ENCODE data around the gene SLC7A1. TPM values are rescaled to one million over a fixed set of nuclear protein-coding genes. Genes with fewer than 3 reads are reported as not detected.
"Not testable (repeated sequence)": the region's sequence is repeated elsewhere in the genome, so short reads cannot be mapped to it uniquely, and the experiment has no call there.

Gene SLC7A1
- 100 to 1,000 TPM in 1 of 4 donors, 10 to 100 TPM in 3; 87.5 to 127 (median 93.9) TPM for total RNA-seq

GRCh38 chr13:29595380-29596063 lies at the start of gene SLC7A1:
TSS of gene SLC7A1 (minus strand) at chr13:29595688. CDS start at chr13:29536188, 59,500 bp downstream.
- intact Hi-C loops (cut with DNase I): no loop called here
- WGBS, 2 donors: 0% methylated on average over 3 of the region's 98 CpGs; no CpG with 5 or more reads in 1 of the 2 donors
- no peaks in the 10 kb centered on the region for H3K9me3 ChIP-seq

GRCh38 chr13:29640665-29641064 lies 45.2 kb upstream of the SLC7A1 start:
- Histone ChIP-seq H3K27ac (no peak overlapping the region), H3K36me3 (no peaks in the 10 kb centered on the region), H3K27me3 (peaks cover 0 to 18% (median 0%) of the 10 kb centered on the region in 4 donors), H3K4me1 (no peaks in the 10 kb centered on the region), H3K9me3 (no peaks in the 10 kb centered on the region), H3K4me3 (no peak overlapping the region)
- no peak for TF ChIP-seq POLR2A (IDR thresholded peaks at IDR 0.05)
- no peak for TF ChIP-seq CTCF (IDR thresholded peaks at IDR 0.05)
- DNase-seq: no peak
- 60 to 62% methylated on average over 4 of the region's 4 CpGs for WGBS, 2 donors
- intact Hi-C loops (cut with DNase I): no loop called here

More at GRCh38 chr13:29595380-29596063, at the start of gene SLC7A1:
- no peaks in the 10 kb centered on the region for H3K27me3 ChIP-seq
- H3K36me3 ChIP-seq: no peaks in the 10 kb centered on the region
- peak within 1 kb of the TSS; percentile 93 to 100 (median 96) for H3K27ac ChIP-seq
- peaks cover 0 to 43% (median 4%) of the 10 kb centered on the region in 3 donors for H3K4me1 ChIP-seq
- peak within 1 kb of the TSS; percentile 63 to 99 (median 82) for H3K4me3 ChIP-seq
- TF ChIP-seq POLR2A (IDR thresholded peaks at IDR 0.05) (peak in 1 of 4 donors; percentile 59), CTCF (IDR thresholded peaks at IDR 0.05) (no peak)
- DNase-seq: peak; percentile 16

GRCh38 chr13:29636831-29637230 lies 41.3 kb upstream of the SLC7A1 start:
- 79 to 100% methylated on average over 2 to 3 of the region's 4 CpGs for WGBS, 2 donors
- intact Hi-C loops (cut with DNase I); H3K4me3 ChIP-seq; H3K27ac ChIP-seq; H3K36me3 ChIP-seq; DNase-seq; H3K9me3 ChIP-seq; H3K4me1 ChIP-seq: not testable (repeated sequence)
- H3K27me3 ChIP-seq: peaks cover 0 to 21% (median 0%) of the 10 kb centered on the region in 4 donors

GRCh38 chr13:29624997-29625396 lies 29.5 kb upstream of the SLC7A1 start:
- no peaks in the 10 kb centered on the region for H3K4me1 ChIP-seq
- no peaks in the 10 kb centered on the region for H3K9me3 ChIP-seq
- no peak overlapping the region for H3K27ac ChIP-seq
- peaks cover 0 to 5% (median 0%) of the 10 kb centered on the region in 4 donors for H3K27me3 ChIP-seq
- no peak for DNase-seq
- no CpG with 5 or more reads among the region's 5 CpGs for WGBS, 2 donors
- intact Hi-C loops (cut with DNase I): no loop called here
- H3K4me3 ChIP-seq: no peak overlapping the region
- no peak for TF ChIP-seq CTCF (IDR thresholded peaks at IDR 0.05)
- no peak for TF ChIP-seq POLR2A (IDR thresholded peaks at IDR 0.05)
- no peaks in the 10 kb centered on the region for H3K36me3 ChIP-seq

GRCh38 chr13:29621841-29622240 lies 26.4 kb upstream of the SLC7A1 start:
- no peak for TF ChIP-seq POLR2A (IDR thresholded peaks at IDR 0.05)
- H3K27me3 ChIP-seq: peaks cover 0 to 5% (median 0%) of the 10 kb centered on the region in 4 donors
- H3K9me3 ChIP-seq: no peaks in the 10 kb centered on the region
- H3K36me3 ChIP-seq: no peaks in the 10 kb centered on the region
- no peak overlapping the region for H3K4me3 ChIP-seq
- WGBS, 2 donors: 93 to 95% methylated on average over 7 of the region's 7 CpGs
- intact Hi-C loops (cut with DNase I): no loop called here
- H3K27ac ChIP-seq: no peak overlapping the region
- no peak for DNase-seq
- no peaks in the 10 kb centered on the region for H3K4me1 ChIP-seq

GRCh38 chr13:29621051-29621800 lies 25.7 kb upstream of the SLC7A1 start:
- no peak for DNase-seq
- TF ChIP-seq CTCF (IDR thresholded peaks at IDR 0.05) (no peak), POLR2A (IDR thresholded peaks at IDR 0.05) (no peak)
- Histone ChIP-seq H3K4me3 (no peak overlapping the region), H3K27ac (no peak overlapping the region), H3K9me3 (no peaks in the 10 kb centered on the region), H3K36me3 (no peaks in the 10 kb centered on the region), H3K4me1 (no peaks in the 10 kb centered on the region), H3K27me3 (peaks cover 0 to 5% (median 0%) of the 10 kb centered on the region in 4 donors)
- intact Hi-C loops (cut with DNase I): no loop called here
- 76 to 78% methylated on average over 4 of the region's 4 CpGs for WGBS, 2 donors
